ENCODE measurements around the gene RAD51D. TPM values are rescaled to one million over a fixed set of nuclear protein-coding genes. Genes with fewer than 3 reads are reported as not detected.

The RAD51D gene
- total RNA-seq, 1 experiment from 2014 or later = 17.1 TPM

GRCh38 chr17:35044181-35044580, 75.5 kb downstream of the RAD51D start:
- H3K9me3 Mint-ChIP-seq (ENCODE audit: low read depth, unreplicated experiment) = no peaks in the 10 kb centered on the region
- no TSS peak for BruUV-seq (replicated peaks)
- no peak for DNase-seq
- peaks cover 17% of the 10 kb centered on the region for H3K36me3 Mint-ChIP-seq (ENCODE audit: insufficient read depth, unreplicated experiment)
- TF ChIP-seq CTCF (IDR thresholded peaks at IDR 0.05; ENCODE audit: unreplicated experiment) = no peak
- no peaks in the 10 kb centered on the region for H3K27me3 Mint-ChIP-seq (ENCODE audit: unreplicated experiment)
- H3K4me3 Mint-ChIP-seq (ENCODE audit: low read depth, unreplicated experiment) = no peak overlapping the region
- intact Hi-C loops (cut with micrococcal nuclease; ENCODE audit: unreplicated experiment) = no loop called here
- no peak overlapping the region for H3K27ac Mint-ChIP-seq (ENCODE audit: unreplicated experiment)
- CTCF ChIA-PET = interaction anchor here (1.1 kb wide), 1 partner anchor 46 kb away, joined by 3 read pairs; no protein-coding TSS in a partner anchor
- H3K4me1 Mint-ChIP-seq (ENCODE audit: low read depth, unreplicated experiment) = peaks cover 38% of the 10 kb centered on the region

Other genes with a start within 250 kb of the RAD51D start
- 0.52 and 2.2 TPM in 2 replicates for gene CCT6B, start 158.4 kb downstream of the RAD51D start, total RNA-seq (2022)
- 14.6 and 18.9 TPM in 2 replicates for gene ZNF830, start 158.3 kb downstream of the RAD51D start, total RNA-seq (2022)
- gene LIG3, start 139.3 kb downstream of the RAD51D start, total RNA-seq (2022) = 25.8 and 30.0 TPM in 2 replicates
- 29.2 and 35.8 TPM in 2 replicates for gene RFFL, start 56.2 kb downstream of the RAD51D start, total RNA-seq (2022)
- gene FNDC8, start 1.8 kb upstream of the RAD51D start, total RNA-seq (2022) = not detected in 2 replicates
- 30.0 and 33.1 TPM in 2 replicates for gene NLE1, start 22.4 kb upstream of the RAD51D start, total RNA-seq (2022)
- not detected in 2 replicates for gene UNC45B, start 28.0 kb upstream of the RAD51D start, total RNA-seq (2022)
- not detected in 2 replicates for gene SLC35G3, start 74.5 kb upstream of the RAD51D start, total RNA-seq (2022)
- gene SLFN5, start 123.2 kb upstream of the RAD51D start, total RNA-seq (2022) = 104 and 141 TPM in 2 replicates

Measured in Calu3 (cell line).